GM10847 (cell line): Measurements from ENCODE around the gene PTPRO.

ENCODE experiments used
- POLR2A ChIP-seq: IDR thresholded peaks from 2 replicates; pipeline ENCODE4 v1.6.1; 2011; ENCODE audit not compliant: insufficient read length; ENCODE audit errors: extremely low read depth

The PTPRO gene

GRCh38 chr12:15335959-15336358, 13.7 kb downstream of the PTPRO start:
- no peak for TF ChIP-seq POLR2A

- TF ChIP-seq POLR2A = no peak
Measured at GRCh38 chr12:15336768-15337553, 14.7 kb downstream of the PTPRO start.

- no peak for TF ChIP-seq POLR2A
Measured at GRCh38 chr12:15341371-15341770, 19.1 kb downstream of the PTPRO start.

GRCh38 chr12:15344561-15344960, 22.3 kb downstream of the PTPRO start:
- no peak for TF ChIP-seq POLR2A

- TF ChIP-seq POLR2A = no peak
Measured at GRCh38 chr12:15346488-15346887, 24.2 kb downstream of the PTPRO start.

GRCh38 chr12:15350643-15351042, 28.3 kb downstream of the PTPRO start:
- TF ChIP-seq POLR2A = no peak

GRCh38 chr12:15355766-15356165, 33.5 kb downstream of the PTPRO start:
- TF ChIP-seq POLR2A = no peak

- no peak for TF ChIP-seq POLR2A
Measured at GRCh38 chr12:15356951-15357364, 34.6 kb downstream of the PTPRO start.

- TF ChIP-seq POLR2A = no peak
Measured at GRCh38 chr12:15364221-15365160, 42.2 kb downstream of the PTPRO start.

- no peak for TF ChIP-seq POLR2A
Measured at GRCh38 chr12:15368812-15369211, 46.5 kb downstream of the PTPRO start.

- no peak for TF ChIP-seq POLR2A
Measured at GRCh38 chr12:15372352-15372751, 50.0 kb downstream of the PTPRO start.

GRCh38 chr12:15387772-15388171, 65.5 kb downstream of the PTPRO start:
- no peak for TF ChIP-seq POLR2A

GRCh38 chr12:15389561-15389960, 67.3 kb downstream of the PTPRO start:
- TF ChIP-seq POLR2A = no peak

- no peak for TF ChIP-seq POLR2A
Measured at GRCh38 chr12:15393037-15393436, 70.7 kb downstream of the PTPRO start.

GRCh38 chr12:15393995-15394394, 71.7 kb downstream of the PTPRO start:
- no peak for TF ChIP-seq POLR2A

GRCh38 chr12:15404485-15404884, 82.2 kb downstream of the PTPRO start:
- no peak for TF ChIP-seq POLR2A
